ENCODE measurements around the gene DEUP1.

The DEUP1 gene

GRCh38 chr11:93481279-93481678 is 150.7 kb downstream of the DEUP1 start:
- DNase-seq = no peak
- Histone ChIP-seq H3K36me3 (replicated peaks) (no peaks in the 10 kb centered on the region), H3K27ac (no peak overlapping the region), H3K27me3 (replicated peaks) (no peaks in the 10 kb centered on the region), H3K4me3 (ENCODE audit: low read depth, low read length) (no peak overlapping the region)
- in situ Hi-C loops (cut with HindIII; ENCODE audit: low pct_ligation_motif_present, low sequenced_read_pairs) = no loop called here
- TF ChIP-seq, protein P1, sequence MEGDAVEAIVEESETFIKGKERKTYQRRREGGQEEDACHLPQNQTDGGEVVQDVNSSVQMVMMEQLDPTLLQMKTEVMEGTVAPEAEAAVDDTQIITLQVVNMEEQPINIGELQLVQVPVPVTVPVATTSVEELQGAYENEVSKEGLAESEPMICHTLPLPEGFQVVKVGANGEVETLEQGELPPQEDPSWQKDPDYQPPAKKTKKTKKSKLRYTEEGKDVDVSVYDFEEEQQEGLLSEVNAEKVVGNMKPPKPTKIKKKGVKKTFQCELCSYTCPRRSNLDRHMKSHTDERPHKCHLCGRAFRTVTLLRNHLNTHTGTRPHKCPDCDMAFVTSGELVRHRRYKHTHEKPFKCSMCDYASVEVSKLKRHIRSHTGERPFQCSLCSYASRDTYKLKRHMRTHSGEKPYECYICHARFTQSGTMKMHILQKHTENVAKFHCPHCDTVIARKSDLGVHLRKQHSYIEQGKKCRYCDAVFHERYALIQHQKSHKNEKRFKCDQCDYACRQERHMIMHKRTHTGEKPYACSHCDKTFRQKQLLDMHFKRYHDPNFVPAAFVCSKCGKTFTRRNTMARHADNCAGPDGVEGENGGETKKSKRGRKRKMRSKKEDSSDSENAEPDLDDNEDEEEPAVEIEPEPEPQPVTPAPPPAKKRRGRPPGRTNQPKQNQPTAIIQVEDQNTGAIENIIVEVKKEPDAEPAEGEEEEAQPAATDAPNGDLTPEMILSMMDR (IDR thresholded peaks at IDR 0.05; ENCODE audit: low read depth, low read length, missing control alignments) = no peak

DNA sequence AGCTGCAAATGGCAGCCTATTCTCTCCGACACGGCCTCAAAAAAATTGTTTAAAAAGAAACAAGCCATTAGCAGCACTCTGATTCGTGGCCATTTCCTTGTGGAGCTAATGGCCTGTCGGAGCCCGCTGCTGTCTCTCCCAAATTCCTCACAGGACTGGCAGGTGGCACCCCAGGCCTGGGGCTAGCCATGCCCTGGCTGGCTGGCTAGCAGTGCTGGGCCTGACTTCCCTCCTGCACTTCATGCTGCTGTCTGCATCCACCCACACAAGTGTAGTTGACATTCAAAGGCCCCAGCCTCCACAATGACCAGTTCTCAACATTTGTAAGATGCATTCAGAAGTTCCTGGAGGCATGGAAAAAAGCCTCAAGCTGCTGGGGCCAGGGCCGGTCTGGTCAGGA is 151.2 kb downstream of the DEUP1 start:
- Histone ChIP-seq H3K4me3 (ENCODE audit: low read depth, low read length) (no peak overlapping the region), H3K27me3 (replicated peaks) (no peaks in the 10 kb centered on the region), H3K36me3 (replicated peaks) (no peaks in the 10 kb centered on the region), H3K27ac (no peak overlapping the region)
- DNase-seq = no peak
- TF ChIP-seq, protein P1 (IDR thresholded peaks at IDR 0.05; ENCODE audit: low read depth, low read length, missing control alignments) = no peak
- in situ Hi-C loops (cut with HindIII; ENCODE audit: low pct_ligation_motif_present, low sequenced_read_pairs) = no loop called here

DNA sequence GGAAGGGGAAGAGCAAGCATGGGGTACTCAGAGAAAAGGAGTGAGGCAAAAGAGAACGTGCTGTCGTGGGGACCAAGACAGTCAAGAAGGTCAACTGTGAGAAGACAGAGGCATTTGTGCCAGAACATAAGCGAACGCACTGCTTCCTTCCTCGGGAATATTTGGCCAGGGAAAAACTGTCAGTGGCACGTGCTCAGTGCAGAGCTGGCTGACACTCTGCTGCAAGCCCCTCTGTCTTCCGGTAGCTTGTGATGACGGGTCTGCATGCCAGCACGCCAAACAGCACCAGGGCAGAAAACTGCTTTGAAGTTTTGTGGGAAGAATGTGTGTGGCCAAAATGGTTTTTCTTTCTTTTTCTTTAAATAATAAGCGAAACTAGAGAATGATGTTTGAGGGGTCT is 152.0 kb downstream of the DEUP1 start:
- Histone ChIP-seq H3K4me3 (ENCODE audit: low read depth, low read length) (no peak overlapping the region), H3K27me3 (replicated peaks) (no peaks in the 10 kb centered on the region), H3K27ac (no peak overlapping the region), H3K36me3 (replicated peaks) (no peaks in the 10 kb centered on the region)
- no peak for DNase-seq
- TF ChIP-seq, protein P1 (IDR thresholded peaks at IDR 0.05; ENCODE audit: low read depth, low read length, missing control alignments) = no peak
- in situ Hi-C loops (cut with HindIII; ENCODE audit: low pct_ligation_motif_present, low sequenced_read_pairs) = no loop called here

- Histone ChIP-seq H3K27ac (no peak overlapping the region), H3K4me3 (ENCODE audit: low read depth, low read length) (no peak overlapping the region), H3K27me3 (replicated peaks) (no peaks in the 10 kb centered on the region), H3K36me3 (replicated peaks) (no peaks in the 10 kb centered on the region)
- TF ChIP-seq, protein P1 (IDR thresholded peaks at IDR 0.05; ENCODE audit: low read depth, low read length, missing control alignments) = no peak
- DNase-seq = no peak
- in situ Hi-C loops (cut with HindIII; ENCODE audit: low pct_ligation_motif_present, low sequenced_read_pairs) = no loop called here
Measured at GRCh38 chr11:93484716-93485115, 154.2 kb downstream of the DEUP1 start.

DNA sequence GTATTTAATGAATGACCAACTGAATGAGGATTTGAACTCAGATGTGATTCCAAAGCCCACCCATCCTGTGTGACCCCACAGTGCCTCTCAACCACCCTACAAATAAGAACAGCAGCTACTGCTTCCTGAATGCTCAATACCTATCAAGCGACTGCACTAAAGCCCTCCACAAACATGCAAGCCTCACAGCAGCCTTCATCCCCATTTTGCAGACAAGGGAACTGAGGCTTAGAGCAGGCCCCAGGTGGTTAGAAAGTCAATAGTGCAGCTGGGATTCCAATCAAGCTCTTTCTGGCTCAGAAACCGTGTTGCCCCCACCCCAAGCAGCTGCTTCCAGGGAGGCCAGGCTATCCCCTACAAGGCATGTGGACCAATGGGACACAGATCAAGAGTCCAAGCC is 155.4 kb downstream of the DEUP1 start:
- Histone ChIP-seq H3K4me3 (ENCODE audit: low read depth, low read length) (no peak overlapping the region), H3K36me3 (replicated peaks) (no peaks in the 10 kb centered on the region), H3K27ac (no peak overlapping the region), H3K27me3 (replicated peaks) (no peaks in the 10 kb centered on the region)
- in situ Hi-C loops (cut with HindIII; ENCODE audit: low pct_ligation_motif_present, low sequenced_read_pairs) = no loop called here
- DNase-seq = no peak
- TF ChIP-seq, protein P1 (IDR thresholded peaks at IDR 0.05; ENCODE audit: low read depth, low read length, missing control alignments) = no peak

- TF ChIP-seq, protein P1 (IDR thresholded peaks at IDR 0.05; ENCODE audit: low read depth, low read length, missing control alignments) = no peak
- Histone ChIP-seq H3K4me3 (ENCODE audit: low read depth, low read length) (no peak overlapping the region), H3K27ac (no peak overlapping the region), H3K27me3 (replicated peaks) (no peaks in the 10 kb centered on the region), H3K36me3 (replicated peaks) (no peaks in the 10 kb centered on the region)
- in situ Hi-C loops (cut with HindIII; ENCODE audit: low pct_ligation_motif_present, low sequenced_read_pairs) = no loop called here
- no peak for DNase-seq
Measured at GRCh38 chr11:93487032-93487483, 156.5 kb downstream of the DEUP1 start.
